Heart right ventricle (tissue), 16 donors: ENCODE results near the gene TMEM184A. TPM values are rescaled to one million over a fixed set of nuclear protein-coding genes. Genes with fewer than 3 reads are reported as not detected.
"Not testable (repeated sequence)": the region's sequence is repeated elsewhere in the genome, so short reads cannot be mapped to it uniquely, and the experiment has no call there.

Experiments
- ATAC-seq, 8 donors: fragments of 200-7000 bp; cut with Tn5 transposase; one replicate each; pipeline ENCODE4 v1.9.1; 2020; ENCODE audit warnings: mild to moderate bottlenecking in 8 of 8, moderate library complexity in 8 of 8, moderate number of reproducible peaks in 1 of 8
- DNase-seq, 2 donors: peaks; one replicate each; pipeline ENCODE4 v3.0.0-alpha.2; 2020
- H3K27ac ChIP-seq, 10 donors: fragments of 200-600 bp; sonication (generic) in 2 of 10; one replicate each; pipeline versions ENCODE4 v1.5.0 to v1.8.0; 2020 to 2022; ENCODE audit warnings: mild to moderate bottlenecking in 3 of 10
- H3K27me3 ChIP-seq, 7 donors: fragments of 200-600 bp; one replicate each; pipeline ENCODE4 v1.8.0; 2021 to 2022; ENCODE audit warnings: mild to moderate bottlenecking in 2 of 7
- H3K36me3 ChIP-seq, 9 donors: fragments of 200-600 bp; sonication (generic) in 1 of 9; one replicate each; pipeline versions ENCODE4 v1.5.0 to v1.8.0; 2020 to 2022; ENCODE audit warnings: mild to moderate bottlenecking in 2 of 9
- H3K4me1 ChIP-seq, 9 donors: fragments of 200-600 bp; sonication (generic) in 1 of 9; one replicate each; pipeline versions ENCODE4 v1.5.0 to v1.8.0; 2020 to 2022; ENCODE audit warnings: mild to moderate bottlenecking in 4 of 9
- H3K4me3 ChIP-seq, 10 donors: fragments of 200-600 bp; sonication (generic) in 2 of 10; one replicate each; pipeline versions ENCODE4 v1.5.0 to v1.8.0; 2020 to 2022; ENCODE audit warnings: mild to moderate bottlenecking in 7 of 10, moderate library complexity in 2 of 10
- H3K9me3 ChIP-seq, 11 donors: fragments of 200-600 bp in 10 of 11; sonication (generic) in 2 of 11; one replicate each; pipeline versions ENCODE4 v1.5.0 to v1.8.0; 2013 to 2022; ENCODE audit warnings: mild to moderate bottlenecking in 2 of 11, control low read depth in 1 of 11, moderate library complexity in 1 of 11
- WGBS, 2 donors: extraction: QIAGEN DNeasy Blood & Tissue Kit; methylation state at CpG; one replicate each; pipeline ENCODE4 v1.1.7; 2013; ENCODE audit warnings: inconsistent platforms in 1 of 2; 5-methylcytosine and 5-hydroxymethylcytosine counted together
- intact Hi-C, 10 donors: fragments of 100-400 bp; cut with DNase I; formaldehyde crosslinking; loops; one replicate each; pipeline versions ENCODE4 v1.11.1 to v1.14.2; 2022
- polyA plus RNA-seq, 2 donors: library from polyadenylated mRNA; stranded (reverse); fragments of 200-250 nt; gene quantifications; one replicate each; pipeline ENCODE4 v1.2.3, GENCODE V29; 2013
- total RNA-seq, 10 donors: library from RNA; stranded (reverse); fragmentation: NEBNext Ultra II Directional in 3 of 10; extraction: Animal tissue kit (Norgen Biotek cat#: 25700) in 3 of 10; gene quantifications; one replicate each; pipeline versions ENCODE4 v1.2.1 to v1.2.4, GENCODE V29; 2021 to 2023
- TF ChIP-seq, protein P1 (sequence below), 9 donors: fragments of 200-600 bp; sonication (generic) in 2 of 9; IDR thresholded peaks; one replicate each; pipeline versions ENCODE4 v1.5.0 to v1.8.0; 2021 to 2022; ENCODE audit warnings: antibody characterized with exemption in 9 of 9, mild to moderate bottlenecking in 5 of 9, moderate library complexity in 1 of 9
- donor health status: Arrhythmogenic right ventricular cardiomyopathy.
- donor health status: ischemic (EF 13 %, LVEDD 7.1; RV severe dilation, severe dysfunction).
- donor health status: healthy with polysubstance abuse.
- donor health status: DM: no; HTN: yes; CAD: no.
- donor health status: DM: no; HTN: no; CAD: no.
- donor health status: ischemic (EF 25% LVEDD 6.9; RV normal size, moderate dysfunction).
- donor health status: ischemic (EF 25% LVEDD 5.7; RV mildly dilated, moderate dysfunction).
- donor health status: healthy.
- donor health status: DM: yes; HTN: yes; CAD: no.
- donor health status: Ischemic cardiomyopathy.
- donor health status: ischemic (EF 35%, LVEDD 5.7; RV mildly dilated, moderate dysfunction).
- donor health status: nonischemic (EF 11% LVEDD 7.7; RV severe dilation, severe dysfunction).
- donor health status: DM: yes; HTN: yes; CAD: no.
- donor health status: PGD.
- donor health status: ischemic (EF 29% LVEDD 5.4; RV normal size, mild dysfunction).
- donor health status: nonischemic (EF 23%, LVEDD 6.1; RV moderate dilation, normal function).

The TMEM184A gene
- total and polyA plus RNA-seq, 12 donors: 0.09 to 1.2 (median 0.51) TPM

DNA sequence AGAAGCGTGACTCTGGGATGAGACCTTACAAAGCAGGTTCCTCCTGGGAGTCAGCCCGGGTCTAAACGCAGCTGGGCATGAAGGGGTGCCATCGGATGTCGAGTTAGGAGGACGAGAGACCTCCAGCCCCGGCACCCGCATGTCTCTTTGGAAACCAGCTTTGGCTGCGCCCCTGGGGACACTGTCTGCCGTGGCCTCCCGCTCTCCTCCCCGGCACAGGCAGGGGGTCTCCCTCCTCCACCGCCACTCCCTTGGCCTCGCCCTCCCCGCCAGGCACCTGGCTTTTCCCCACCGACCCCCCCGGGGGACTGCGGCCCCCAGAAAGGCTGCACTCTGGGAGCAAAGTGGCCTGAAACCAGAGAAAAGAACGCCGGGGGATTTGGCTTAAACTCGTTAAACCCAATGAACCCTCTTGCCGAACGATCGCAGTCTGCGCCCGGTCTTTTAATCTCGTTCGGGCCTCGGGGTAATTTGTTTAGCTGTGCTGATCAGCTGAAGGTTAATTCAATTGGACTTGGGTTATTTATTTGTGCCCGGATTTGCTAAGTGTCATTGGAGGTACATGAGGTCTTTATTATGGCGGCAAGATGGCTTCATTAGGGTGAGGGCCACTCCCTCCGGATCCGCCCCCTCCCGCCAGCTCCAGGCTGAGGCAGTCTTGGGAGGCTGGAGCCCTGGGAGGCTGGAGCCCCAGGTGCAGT, 30.3 kb upstream of the TMEM184A start:
- WGBS, 2 donors: 83 to 86% methylated on average over 33 to 34 of the region's 34 CpGs
- H3K4me3 ChIP-seq: no peak overlapping the region
- no peak for ATAC-seq
- H3K9me3 ChIP-seq: peaks cover 0 to 13% (median 6%) of the 10 kb centered on the region in 11 donors
- intact Hi-C loops: loop anchor here in 5 of 10 donors (10.0 kb wide), 6 partner anchors 59 to 889 kb away; partner anchors contain the start of gene GRIFIN (in 1 of the 5)
- H3K27ac ChIP-seq: no peak overlapping the region
- TF ChIP-seq, protein P1, sequence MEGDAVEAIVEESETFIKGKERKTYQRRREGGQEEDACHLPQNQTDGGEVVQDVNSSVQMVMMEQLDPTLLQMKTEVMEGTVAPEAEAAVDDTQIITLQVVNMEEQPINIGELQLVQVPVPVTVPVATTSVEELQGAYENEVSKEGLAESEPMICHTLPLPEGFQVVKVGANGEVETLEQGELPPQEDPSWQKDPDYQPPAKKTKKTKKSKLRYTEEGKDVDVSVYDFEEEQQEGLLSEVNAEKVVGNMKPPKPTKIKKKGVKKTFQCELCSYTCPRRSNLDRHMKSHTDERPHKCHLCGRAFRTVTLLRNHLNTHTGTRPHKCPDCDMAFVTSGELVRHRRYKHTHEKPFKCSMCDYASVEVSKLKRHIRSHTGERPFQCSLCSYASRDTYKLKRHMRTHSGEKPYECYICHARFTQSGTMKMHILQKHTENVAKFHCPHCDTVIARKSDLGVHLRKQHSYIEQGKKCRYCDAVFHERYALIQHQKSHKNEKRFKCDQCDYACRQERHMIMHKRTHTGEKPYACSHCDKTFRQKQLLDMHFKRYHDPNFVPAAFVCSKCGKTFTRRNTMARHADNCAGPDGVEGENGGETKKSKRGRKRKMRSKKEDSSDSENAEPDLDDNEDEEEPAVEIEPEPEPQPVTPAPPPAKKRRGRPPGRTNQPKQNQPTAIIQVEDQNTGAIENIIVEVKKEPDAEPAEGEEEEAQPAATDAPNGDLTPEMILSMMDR (IDR thresholded peaks at IDR 0.05): no peak
- no peaks in the 10 kb centered on the region for H3K4me1 ChIP-seq
- DNase-seq: no peak
- H3K36me3 ChIP-seq: no peaks in the 10 kb centered on the region
- peaks cover 0 to 48% (median 22%) of the 10 kb centered on the region in 7 donors for H3K27me3 ChIP-seq

DNA sequence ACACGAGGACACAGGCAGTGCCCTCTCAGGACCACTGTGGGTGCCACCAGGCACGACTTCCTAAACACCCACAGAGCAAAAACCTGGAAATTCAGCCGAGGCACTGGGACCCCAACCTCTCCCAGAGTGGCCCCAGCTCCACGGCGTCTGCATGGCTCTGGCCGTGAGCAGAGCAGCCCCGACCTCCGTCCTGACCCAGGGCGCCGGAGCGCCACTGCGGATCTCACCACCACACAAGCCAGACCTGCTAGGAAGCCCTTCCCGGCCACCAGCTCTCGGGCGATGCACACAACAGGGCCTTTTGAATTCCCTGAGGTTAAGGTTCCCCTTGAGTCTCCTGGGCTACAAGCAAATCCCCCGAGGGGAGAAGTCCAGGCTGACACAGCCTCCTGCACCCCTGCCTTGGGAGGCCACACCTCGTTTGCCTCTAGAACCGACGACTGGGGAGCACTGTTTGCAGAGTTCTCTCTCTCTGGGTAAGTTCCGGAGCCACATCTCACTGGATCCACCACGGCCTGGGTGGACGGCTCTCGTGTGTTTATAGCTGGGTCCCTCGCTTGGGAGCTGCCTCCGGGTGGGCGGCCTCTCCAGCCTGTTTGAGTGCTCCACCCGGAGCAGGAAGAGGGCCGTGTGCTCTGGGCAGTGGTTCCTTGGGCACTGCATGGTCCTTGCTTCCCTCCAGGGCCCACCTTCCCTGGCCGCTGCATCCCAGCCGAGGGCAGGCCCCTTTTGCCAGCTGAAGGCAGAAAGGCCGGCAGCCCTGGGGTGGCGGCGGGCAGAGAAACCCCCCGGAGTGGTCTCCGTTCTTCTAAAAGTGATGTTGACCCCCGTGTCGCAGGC, 29.4 kb upstream of the TMEM184A start:
- DNase-seq: no peak
- intact Hi-C loops: loop anchor here in 5 of 10 donors (10.0 kb wide), 6 partner anchors 59 to 889 kb away; partner anchors contain the start of gene GRIFIN (in 1 of the 5)
- TF ChIP-seq, protein P1 (IDR thresholded peaks at IDR 0.05): no peak

DNA sequence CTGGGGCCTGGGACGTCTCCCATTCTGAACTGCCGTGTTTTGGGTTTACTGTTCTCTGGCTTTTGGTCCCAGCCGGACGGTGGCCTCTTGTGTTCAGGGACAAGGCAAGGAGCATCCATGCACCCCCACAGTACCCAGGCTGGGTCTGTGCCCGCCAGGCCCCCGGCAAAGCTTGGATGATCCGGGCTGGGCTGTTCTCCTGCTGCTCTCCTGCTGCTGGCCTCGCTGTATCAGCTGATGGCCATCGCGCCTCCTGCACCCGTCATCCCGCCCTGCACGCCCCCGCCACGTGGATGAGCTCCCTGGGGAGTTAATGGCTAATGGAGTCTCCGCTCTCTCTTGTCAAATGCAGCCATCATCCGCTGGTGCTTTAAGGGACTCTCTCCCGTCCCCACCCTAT, 28.7 kb upstream of the TMEM184A start:
- Histone ChIP-seq H3K4me1 (peaks cover 0 to 6% (median 2%) of the 10 kb centered on the region in 9 donors), H3K9me3 (peaks cover 0 to 12% (median 6%) of the 10 kb centered on the region in 11 donors), H3K4me3 (no peak overlapping the region), H3K27ac (no peak overlapping the region), H3K36me3 (no peaks in the 10 kb centered on the region), H3K27me3 (peaks cover 0 to 33% (median 12%) of the 10 kb centered on the region in 7 donors)
- intact Hi-C loops: loop anchor here in 5 of 10 donors (5.0 to 10.0 kb wide), 8 partner anchors 60 to 890 kb away; partner anchors contain the start of gene GRIFIN (in 1 of the 5)
- TF ChIP-seq, protein P1 (IDR thresholded peaks at IDR 0.05): no peak
- ATAC-seq: no peak
- WGBS, 2 donors: 88 to 90% methylated on average over 18 of the region's 18 CpGs
- no peak for DNase-seq

More for the DNA sequence above, 29.4 kb upstream of the TMEM184A start:
- peaks cover 0 to 39% (median 17%) of the 10 kb centered on the region in 7 donors for H3K27me3 ChIP-seq
- no peak for ATAC-seq
- H3K9me3 ChIP-seq: peaks cover 0 to 13% (median 6%) of the 10 kb centered on the region in 11 donors
- H3K36me3 ChIP-seq: no peaks in the 10 kb centered on the region
- H3K4me3 ChIP-seq: no peak overlapping the region
- no peak overlapping the region for H3K27ac ChIP-seq
- WGBS, 2 donors: 88 to 91% methylated on average over 37 of the region's 37 CpGs
- no peaks in the 10 kb centered on the region for H3K4me1 ChIP-seq

DNA sequence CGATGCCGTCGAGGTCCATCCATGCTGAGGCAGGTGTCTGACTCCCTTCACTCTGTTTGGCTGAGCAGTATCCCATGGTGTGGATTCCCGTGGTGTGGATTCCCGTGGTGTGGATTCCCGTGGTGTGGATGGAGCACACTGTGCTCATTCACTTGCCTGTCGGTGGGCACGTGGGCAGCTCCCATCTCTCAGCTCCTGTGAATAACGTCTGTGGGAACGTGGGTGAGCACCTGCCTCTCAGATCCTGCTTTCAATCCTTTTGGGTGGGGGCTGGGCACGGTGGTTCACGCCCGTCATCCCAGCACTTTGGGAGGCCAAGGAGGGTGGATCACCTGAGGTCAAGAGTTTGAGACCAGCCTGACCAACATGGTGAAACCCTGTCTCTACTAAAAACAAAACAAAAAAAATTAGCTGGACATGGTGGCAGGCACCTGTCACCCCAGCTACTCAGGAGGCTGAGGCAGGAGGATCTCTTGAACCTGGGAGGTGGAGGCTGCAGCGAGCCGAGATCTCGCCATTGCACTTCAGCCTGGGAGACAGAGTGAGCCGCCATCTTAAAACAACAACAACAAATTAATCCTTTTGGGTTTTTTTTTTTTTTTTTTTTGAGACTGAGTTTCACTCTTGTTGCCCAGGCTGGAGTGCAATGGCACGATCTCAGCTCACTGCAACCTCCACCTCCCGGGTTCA, 27.4 kb upstream of the TMEM184A start:
- H3K36me3 ChIP-seq, H3K9me3 ChIP-seq, ATAC-seq, H3K4me3 ChIP-seq, DNase-seq, H3K27ac ChIP-seq: not testable (repeated sequence)
- Histone ChIP-seq H3K4me1 (peaks cover 0 to 13% (median 4%) of the 10 kb centered on the region in 9 donors), H3K27me3 (peaks cover 0 to 21% (median 8%) of the 10 kb centered on the region in 7 donors)
- intact Hi-C loops: loop anchor here in 5 of 10 donors (5.0 to 10.0 kb wide), 8 partner anchors 61 to 891 kb away; partner anchors contain the start of gene GRIFIN (in 1 of the 5)
- WGBS, 2 donors: 85 to 87% methylated on average over 19 of the region's 19 CpGs
